ENCODE data around the gene AP3M1. TPM values are rescaled to one million over a fixed set of nuclear protein-coding genes. Genes with fewer than 3 reads are reported as not detected.

The AP3M1 gene
- polyA plus RNA-seq, 1 of the 3 experiments (the other 2 are of a cell fraction): 17.7 TPM

DNA sequence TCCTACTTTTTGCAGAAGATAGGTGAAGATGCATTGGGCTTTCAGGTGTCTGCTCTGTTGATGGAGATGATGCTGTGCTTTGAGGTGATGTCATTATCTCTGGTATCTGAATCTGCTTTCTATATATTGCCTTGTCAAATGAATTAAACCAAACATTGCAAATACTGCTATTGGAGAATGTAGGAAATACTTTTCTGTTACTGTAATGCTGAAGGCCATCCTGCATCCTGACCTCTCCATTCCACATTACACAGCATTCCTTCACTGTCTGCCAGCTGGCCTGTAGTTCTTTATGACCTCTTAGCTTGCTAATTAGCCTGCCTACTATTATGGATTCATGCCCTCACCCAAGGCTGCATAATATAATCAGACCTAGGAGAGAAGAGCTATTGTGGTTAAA, 79.5 kb downstream of the AP3M1 start (continued):
- TF ChIP-seq, protein P1, sequence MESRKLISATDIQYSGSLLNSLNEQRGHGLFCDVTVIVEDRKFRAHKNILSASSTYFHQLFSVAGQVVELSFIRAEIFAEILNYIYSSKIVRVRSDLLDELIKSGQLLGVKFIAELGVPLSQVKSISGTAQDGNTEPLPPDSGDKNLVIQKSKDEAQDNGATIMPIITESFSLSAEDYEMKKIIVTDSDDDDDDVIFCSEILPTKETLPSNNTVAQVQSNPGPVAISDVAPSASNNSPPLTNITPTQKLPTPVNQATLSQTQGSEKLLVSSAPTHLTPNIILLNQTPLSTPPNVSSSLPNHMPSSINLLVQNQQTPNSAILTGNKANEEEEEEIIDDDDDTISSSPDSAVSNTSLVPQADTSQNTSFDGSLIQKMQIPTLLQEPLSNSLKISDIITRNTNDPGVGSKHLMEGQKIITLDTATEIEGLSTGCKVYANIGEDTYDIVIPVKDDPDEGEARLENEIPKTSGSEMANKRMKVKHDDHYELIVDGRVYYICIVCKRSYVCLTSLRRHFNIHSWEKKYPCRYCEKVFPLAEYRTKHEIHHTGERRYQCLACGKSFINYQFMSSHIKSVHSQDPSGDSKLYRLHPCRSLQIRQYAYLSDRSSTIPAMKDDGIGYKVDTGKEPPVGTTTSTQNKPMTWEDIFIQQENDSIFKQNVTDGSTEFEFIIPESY (IDR thresholded peaks at IDR 0.05; ENCODE audit: borderline replicate concordance, low read depth): no peak
- TF ChIP-seq SMC3 (IDR thresholded peaks at IDR 0.05; ENCODE audit: low read depth, low read length) (no peak), RFX5 (IDR thresholded peaks at IDR 0.05; ENCODE audit: low read length) (no peak), FOXM1 (IDR thresholded peaks at IDR 0.05; ENCODE audit: low read depth) (peak; percentile 64), RAD21 (IDR thresholded peaks at IDR 0.05; ENCODE audit: low read length) (no peak), GATA2 (CRISPR knock-in tag; IDR thresholded peaks at IDR 0.05) (no peak), FOXJ3 (CRISPR knock-in tag; IDR thresholded peaks at IDR 0.05) (no peak), TCF12 (IDR thresholded peaks at IDR 0.05) (peak; percentile 95)
- TF ChIP-seq, protein P2, sequence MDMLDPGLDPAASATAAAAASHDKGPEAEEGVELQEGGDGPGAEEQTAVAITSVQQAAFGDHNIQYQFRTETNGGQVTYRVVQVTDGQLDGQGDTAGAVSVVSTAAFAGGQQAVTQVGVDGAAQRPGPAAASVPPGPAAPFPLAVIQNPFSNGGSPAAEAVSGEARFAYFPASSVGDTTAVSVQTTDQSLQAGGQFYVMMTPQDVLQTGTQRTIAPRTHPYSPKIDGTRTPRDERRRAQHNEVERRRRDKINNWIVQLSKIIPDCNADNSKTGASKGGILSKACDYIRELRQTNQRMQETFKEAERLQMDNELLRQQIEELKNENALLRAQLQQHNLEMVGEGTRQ (IDR thresholded peaks at IDR 0.05; ENCODE audit: borderline replicate concordance, low read depth, low read length): no peak

Other genes starting within 250 kb of the AP3M1 start
- gene PLAU, start 239.7 kb downstream of the AP3M1 start, polyA plus RNA-seq (2012; rRNA removed): 159 and 200 TPM in 2 replicates
- gene VCL, start 152.7 kb downstream of the AP3M1 start, polyA plus RNA-seq (2012; rRNA removed): 147 and 190 TPM in 2 replicates
- gene ADK, start 393 bp upstream of the AP3M1 start, polyA plus RNA-seq (2012; rRNA removed): 25.1 and 34.6 TPM in 2 replicates